Stimulated activated CD8-positive, alpha-beta memory T cell treated with anti-CD3 and anti-CD28 coated beads, Interleukin-12 subunit alpha, Interleukin-12 subunit beta, amount 100 ng/mL, for 24 hours (primary cell): ENCODE measurements around the gene TK1.
"Not testable (repeated sequence)": the region's sequence is repeated elsewhere in the genome, so short reads cannot be mapped to it uniquely, and the experiment has no call there.

Experiments used
- DNase-seq: peaks from one replicate; pipeline ENCODE4 v3.0.0-alpha.2; 2020; ENCODE audit errors: extremely low read depth

Gene TK1

GRCh38 chr17:78186692-78187595 is at the start of gene TK1, which contains the start of gene AFMID:
TSS of gene TK1 (minus strand) at chr17:78187052. CDS start at chr17:78186994, 58 bp downstream.
TSS of gene AFMID (plus strand) at chr17:78187362. CDS start at chr17:78187371, 9 bp downstream.
- peak; percentile 77 for DNase-seq

- DNase-seq, result no peak
Observed at GRCh38 chr17:78235885-78236284, 49.0 kb upstream of the TK1 start.

- not testable (repeated sequence) for DNase-seq
Observed at GRCh38 chr17:78235022-78235421, 48.2 kb upstream of the TK1 start.

GRCh38 chr17:78234261-78234865 is 47.5 kb upstream of the TK1 start:
- DNase-seq, result no peak

GRCh38 chr17:78233678-78234077 is 46.8 kb upstream of the TK1 start:
- no peak for DNase-seq

GRCh38 chr17:78232859-78233173 is 46.0 kb upstream of the TK1 start:
- no peak for DNase-seq

- DNase-seq, result no peak
Observed at GRCh38 chr17:78231991-78232858, 45.4 kb upstream of the TK1 start.

GRCh38 chr17:78230996-78231935 is 44.4 kb upstream of the TK1 start, which contains the start of gene TMEM235:
TSS of gene TMEM235 (plus strand) at chr17:78231631. CDS start at chr17:78232024, 393 bp downstream.
- DNase-seq, result no peak

- no peak for DNase-seq
Observed at GRCh38 chr17:78230252-78230962, 43.6 kb upstream of the TK1 start.

GRCh38 chr17:78228176-78228575 is 41.3 kb upstream of the TK1 start:
- no peak for DNase-seq

GRCh38 chr17:78227455-78227916 is 40.6 kb upstream of the TK1 start:
- no peak for DNase-seq

GRCh38 chr17:78226759-78227454 is 40.1 kb upstream of the TK1 start:
- no peak for DNase-seq

- DNase-seq, result no peak
Observed at GRCh38 chr17:78226055-78226758, 39.4 kb upstream of the TK1 start.

GRCh38 chr17:78225088-78225865 is 38.4 kb upstream of the TK1 start:
- DNase-seq, result no peak

- no peak for DNase-seq
Observed at GRCh38 chr17:78224231-78225087, 37.6 kb upstream of the TK1 start.

GRCh38 chr17:78223765-78224164 is 36.9 kb upstream of the TK1 start:
- no peak for DNase-seq

- DNase-seq, result no peak
Observed at GRCh38 chr17:78223061-78223460, 36.2 kb upstream of the TK1 start.
